DOHH2 (cell line): Measurements from ENCODE around the gene CSTB.

Experiments
- H3F3A ChIP-seq: fragments of 200-600 bp; sonication (generic), shearing (Covaris generic); 2 replicates; pipeline ENCODE4 v1.6.0; 2016; ENCODE audit warnings: antibody characterized with exemption, mild to moderate bottlenecking; ENCODE audit not compliant: control insufficient read depth, insufficient read depth
- H3K27ac ChIP-seq: fragments of 200-600 bp; sonication (generic); 2 replicates; pipeline ENCODE4 v1.5.1; 2014; ENCODE audit warnings: low read depth, mild to moderate bottlenecking, low read length, moderate library complexity
- H3K27me3 ChIP-seq: fragments of 200-600 bp; sonication (generic); 2 replicates; pipeline ENCODE4 v1.6.1; 2014; ENCODE audit warnings: mild to moderate bottlenecking, low read length, mixed read lengths; ENCODE audit not compliant: control insufficient read depth
- H3K36me3 ChIP-seq: fragments of 200-600 bp; sonication (generic); 2 replicates; pipeline ENCODE4 v1.6.1; 2014; ENCODE audit warnings: mild to moderate bottlenecking, low read length, moderate library complexity, mixed read lengths; ENCODE audit not compliant: control insufficient read depth
- H3K4me1 ChIP-seq: fragments of 200-600 bp; sonication (generic); 2 replicates; pipeline ENCODE4 v1.6.1; 2014; ENCODE audit warnings: mild to moderate bottlenecking, low read length, mixed read lengths; ENCODE audit not compliant: control insufficient read depth
- H3K4me2 ChIP-seq: fragments of 200-600 bp; sonication (generic); 2 replicates; pipeline ENCODE4 v1.6.0; 2014; ENCODE audit warnings: mild to moderate bottlenecking, low read length, moderate library complexity
- H3K4me3 ChIP-seq: fragments of 200-600 bp; sonication (generic); 2 replicates; pipeline ENCODE4 v1.5.1; 2014; ENCODE audit warnings: mild to moderate bottlenecking, low read length, mixed read lengths
- H3K79me2 ChIP-seq: fragments of 200-600 bp; sonication (generic); 2 replicates; pipeline ENCODE4 v1.6.1; 2014; ENCODE audit warnings: mild to moderate bottlenecking, low read length, mixed read lengths; ENCODE audit not compliant: control insufficient read depth
- H3K9me2 ChIP-seq: fragments of 200-600 bp; sonication (generic); replicated peaks from 2 replicates; pipeline ENCODE4 v1.6.1; 2014; ENCODE audit warnings: mild to moderate bottlenecking, low read length, mixed read lengths; ENCODE audit not compliant: control insufficient read depth
- H3K9me3 ChIP-seq: fragments of 200-600 bp; sonication (generic); 2 replicates; pipeline ENCODE4 v1.6.1; 2014; ENCODE audit warnings: antibody characterized with exemption, low read length, mixed read lengths; ENCODE audit not compliant: control insufficient read depth, insufficient read depth
- H4K20me1 ChIP-seq: fragments of 200-600 bp; sonication (generic); 2 replicates; pipeline ENCODE4 v1.6.0; 2014; ENCODE audit warnings: low read depth, mild to moderate bottlenecking, antibody characterized with exemption, low read length, moderate library complexity; ENCODE audit not compliant: control insufficient read depth, insufficient read depth
- EZH2phosphoT487 ChIP-seq: fragments of 200-600 bp; sonication (generic); IDR thresholded peaks from 2 replicates; pipeline ENCODE4 v1.6.1; 2017; ENCODE audit warnings: borderline replicate concordance, mild to moderate bottlenecking, antibody characterized with exemption, low read length, moderate library complexity, mixed read lengths
- TF ChIP-seq, protein P1 (sequence below): fragments of 200-600 bp; sonication (generic); IDR thresholded peaks from one replicate; pipeline ENCODE4 v1.5.1; 2014; ENCODE audit warnings: antibody characterized with exemption, mild to moderate bottlenecking, low read depth, low read length; ENCODE audit not compliant: poor library complexity, severe bottlenecking

CSTB gene

DNA sequence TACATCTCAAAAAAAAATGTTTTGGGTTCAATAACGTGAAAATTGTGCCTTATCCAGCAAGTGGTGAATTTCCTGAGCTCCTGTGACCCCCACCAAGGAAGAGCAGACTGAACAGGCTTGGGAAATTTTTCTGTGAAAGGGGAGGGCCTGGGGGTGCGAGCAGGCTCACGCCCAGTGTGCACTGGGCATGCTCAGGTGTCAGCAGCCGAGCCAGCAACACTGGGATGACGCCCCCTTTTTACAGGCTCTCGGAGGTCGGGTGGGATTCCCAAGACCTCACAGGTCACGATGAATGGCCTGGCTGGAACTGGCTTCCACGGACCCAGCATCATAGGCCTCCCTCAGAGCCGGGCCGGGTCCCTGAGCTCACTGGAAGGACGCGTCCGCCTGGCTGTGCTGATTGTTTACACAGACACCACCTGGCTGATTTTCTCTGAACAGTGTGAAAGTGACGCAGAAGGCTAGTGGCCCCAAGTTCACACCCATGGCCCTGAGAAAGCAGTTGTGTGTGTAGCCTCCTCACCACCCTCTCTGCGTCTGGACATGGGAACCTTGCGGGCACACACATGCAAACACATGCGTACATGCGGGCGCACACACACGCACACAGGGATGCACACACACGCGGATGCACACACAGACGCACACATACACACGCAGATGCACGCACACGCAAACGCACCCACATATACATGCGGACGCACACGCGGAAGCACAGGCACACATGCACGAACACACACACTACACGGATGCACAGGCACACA is 9.2 kb downstream of the CSTB start:
- H3K27ac ChIP-seq = no peak overlapping the region
- no peaks in the 10 kb centered on the region for H3K79me2 ChIP-seq
- H3K4me3 ChIP-seq = no peak overlapping the region
- no peaks in the 10 kb centered on the region for H3K9me3 ChIP-seq
- no peaks in the 10 kb centered on the region for H3K9me2 ChIP-seq
- no peak overlapping the region for H3K4me2 ChIP-seq
- no peak for TF ChIP-seq EZH2phosphoT487
- TF ChIP-seq, protein P1, sequence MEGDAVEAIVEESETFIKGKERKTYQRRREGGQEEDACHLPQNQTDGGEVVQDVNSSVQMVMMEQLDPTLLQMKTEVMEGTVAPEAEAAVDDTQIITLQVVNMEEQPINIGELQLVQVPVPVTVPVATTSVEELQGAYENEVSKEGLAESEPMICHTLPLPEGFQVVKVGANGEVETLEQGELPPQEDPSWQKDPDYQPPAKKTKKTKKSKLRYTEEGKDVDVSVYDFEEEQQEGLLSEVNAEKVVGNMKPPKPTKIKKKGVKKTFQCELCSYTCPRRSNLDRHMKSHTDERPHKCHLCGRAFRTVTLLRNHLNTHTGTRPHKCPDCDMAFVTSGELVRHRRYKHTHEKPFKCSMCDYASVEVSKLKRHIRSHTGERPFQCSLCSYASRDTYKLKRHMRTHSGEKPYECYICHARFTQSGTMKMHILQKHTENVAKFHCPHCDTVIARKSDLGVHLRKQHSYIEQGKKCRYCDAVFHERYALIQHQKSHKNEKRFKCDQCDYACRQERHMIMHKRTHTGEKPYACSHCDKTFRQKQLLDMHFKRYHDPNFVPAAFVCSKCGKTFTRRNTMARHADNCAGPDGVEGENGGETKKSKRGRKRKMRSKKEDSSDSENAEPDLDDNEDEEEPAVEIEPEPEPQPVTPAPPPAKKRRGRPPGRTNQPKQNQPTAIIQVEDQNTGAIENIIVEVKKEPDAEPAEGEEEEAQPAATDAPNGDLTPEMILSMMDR = no peak
- no peaks in the 10 kb centered on the region for H3K4me1 ChIP-seq
- no peaks in the 10 kb centered on the region for H3F3A ChIP-seq
- H3K36me3 ChIP-seq = no peaks in the 10 kb centered on the region
- no peaks in the 10 kb centered on the region for H3K27me3 ChIP-seq
- no peaks in the 10 kb centered on the region for H4K20me1 ChIP-seq

DNA sequence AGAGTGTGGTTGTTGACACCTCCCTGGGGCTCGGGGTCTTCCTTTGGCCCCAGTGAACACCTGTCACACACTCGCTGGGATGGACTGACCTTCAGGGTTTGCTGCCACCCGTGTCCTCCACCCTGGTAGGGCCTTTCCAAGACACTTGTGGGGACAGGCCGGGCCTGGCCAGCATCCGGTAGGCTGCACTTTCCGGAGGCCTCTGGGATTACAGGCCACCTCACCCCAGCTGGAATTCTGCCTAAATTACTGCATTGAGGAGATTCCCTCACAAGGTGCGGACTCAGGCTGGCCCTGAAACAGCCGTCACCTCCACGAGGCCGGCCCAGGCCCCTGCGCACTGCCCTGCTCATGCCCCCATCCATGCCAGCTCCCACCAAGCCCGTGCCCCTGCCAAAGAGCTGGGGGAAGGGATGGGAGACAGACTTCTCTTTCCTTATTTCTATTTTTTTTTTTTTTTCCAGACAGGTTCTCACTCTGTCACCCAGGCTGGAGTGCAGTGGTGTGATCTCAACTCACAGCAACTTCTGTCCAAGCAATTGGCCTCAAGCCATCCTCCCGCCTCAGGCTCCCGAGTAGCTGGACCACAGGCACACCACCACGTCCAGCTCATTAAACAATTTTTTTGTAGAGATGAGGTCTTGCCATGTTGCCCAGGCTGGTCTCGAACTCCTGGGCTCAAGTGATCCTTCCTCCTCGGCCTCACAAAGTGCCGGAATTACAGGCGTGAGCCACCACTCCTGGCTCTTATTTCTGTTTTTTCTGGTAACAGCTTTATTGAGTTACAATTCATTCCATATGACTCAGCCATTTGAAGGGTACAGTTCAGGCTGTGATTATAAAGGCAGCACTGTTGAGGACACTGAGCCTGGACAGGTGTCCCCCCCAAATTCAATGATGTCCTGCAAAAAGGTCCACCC is 11.3 kb downstream of the CSTB start:
- Histone ChIP-seq H3K27ac (no peak overlapping the region), H3K4me1 (no peaks in the 10 kb centered on the region), H3K9me2 (no peaks in the 10 kb centered on the region)

DNA sequence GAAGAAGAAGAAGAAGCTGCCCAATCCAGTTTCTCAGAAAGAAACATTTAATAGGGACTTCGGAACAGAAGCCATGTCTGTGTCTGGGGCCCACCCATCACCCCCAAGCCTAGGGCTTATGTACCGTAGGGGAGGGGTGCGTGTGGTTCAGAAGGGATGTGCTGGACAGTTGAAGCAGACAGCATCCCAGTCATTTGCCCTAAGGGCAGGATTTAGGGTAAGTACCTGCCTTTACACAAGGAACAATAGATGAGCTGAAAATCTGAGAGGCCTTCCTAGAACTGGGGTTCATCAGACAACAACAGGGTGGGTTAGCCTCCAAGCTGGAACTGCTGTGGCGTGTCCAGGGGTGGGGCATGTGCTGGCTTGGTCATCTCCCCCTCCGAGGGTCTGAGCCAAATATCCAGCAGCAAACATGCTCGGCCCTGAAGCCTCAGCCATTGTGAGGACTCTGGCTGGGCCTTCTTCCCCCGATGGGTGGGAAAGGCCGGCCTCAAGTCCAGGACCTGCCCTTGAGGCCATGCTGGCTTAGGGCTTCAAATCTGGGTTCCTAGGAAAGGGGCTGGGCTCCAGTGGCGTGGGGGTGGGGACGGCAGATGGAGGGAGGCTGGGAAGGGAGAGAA is 12.1 kb downstream of the CSTB start:
- Histone ChIP-seq H3K9me2 (no peaks in the 10 kb centered on the region), H3K36me3 (no peaks in the 10 kb centered on the region), H3K4me2 (no peak overlapping the region), H3K27ac (no peak overlapping the region), H3K9me3 (no peaks in the 10 kb centered on the region), H4K20me1 (no peaks in the 10 kb centered on the region), H3K4me3 (no peak overlapping the region), H3K79me2 (no peaks in the 10 kb centered on the region), H3K27me3 (no peaks in the 10 kb centered on the region), H3K4me1 (no peaks in the 10 kb centered on the region), H3F3A (no peaks in the 10 kb centered on the region)
- no peak for TF ChIP-seq EZH2phosphoT487
- TF ChIP-seq, protein P1 = no peak

More for the DNA sequence above, 11.3 kb downstream of the CSTB start:
- no peaks in the 10 kb centered on the region for H4K20me1 ChIP-seq
- no peaks in the 10 kb centered on the region for H3K36me3 ChIP-seq
- no peak overlapping the region for H3K4me3 ChIP-seq
- no peaks in the 10 kb centered on the region for H3K9me3 ChIP-seq
- no peak for TF ChIP-seq EZH2phosphoT487
- TF ChIP-seq, protein P1 = no peak
- no peak overlapping the region for H3K4me2 ChIP-seq
- no peaks in the 10 kb centered on the region for H3F3A ChIP-seq
- no peaks in the 10 kb centered on the region for H3K79me2 ChIP-seq
- no peaks in the 10 kb centered on the region for H3K27me3 ChIP-seq
